H1 (cell line): ENCODE results near the gene PTP4A1. TPM values are rescaled to one million over a fixed set of nuclear protein-coding genes. Genes with fewer than 3 reads are reported as not detected.
"Not testable (repeated sequence)": the region's sequence is repeated elsewhere in the genome, so short reads cannot be mapped to it uniquely, and the experiment has no call there.

Experiments used
- CTCF ChIA-PET: fragments of 300-600 bp; sonication (Branson Sonifier 250); formaldehyde crosslinking; loops from one replicate; lab custom pipeline; 2021; ENCODE audit not compliant: partially characterized antibody; lab: Charles Lee
- POLR2A ChIA-PET: fragments of 300-600 bp; sonication (Branson Sonifier 250); formaldehyde crosslinking; loops from one replicate; lab custom pipeline; 2021; ENCODE audit warnings: inconsistent platforms; ENCODE audit not compliant: partially characterized antibody; lab: Charles Lee
- DNase-seq, 2 experiments: peaks; one replicate each; pipeline versions ENCODE4 v3.0.0 to v3.0.0-alpha.2; 2010 to 2022; ENCODE audit warnings: low spot score in 2 of 2, low read depth in 1 of 2, mixed read lengths in 1 of 2
- FAIRE-seq: peaks from 2 replicates; lab custom pipeline; 2011; peaks lifted over from hg19 to GRCh38; lab: Jason Lieb, UNC
- H2AFZ ChIP-seq: 2 replicates; pipeline ENCODE4 v1.8.1; 2012; ENCODE audit warnings: low read length, inconsistent platforms
- H2AK5ac ChIP-seq: 2 replicates; pipeline ENCODE4 v1.6.1; 2013; ENCODE audit warnings: low read depth, low read length
- H2BK120ac ChIP-seq: replicated peaks from 2 replicates; pipeline ENCODE3; 2013; ENCODE audit warnings: low read depth, low read length, inconsistent platforms
- H2BK12ac ChIP-seq: 2 replicates; pipeline ENCODE4 v1.6.1; 2013; ENCODE audit warnings: low read depth, low read length
- H2BK15ac ChIP-seq: 2 replicates; pipeline ENCODE4 v1.6.1; 2013; ENCODE audit warnings: low read length
- H2BK20ac ChIP-seq: 2 replicates; pipeline ENCODE4 v1.6.1; 2013; ENCODE audit warnings: low read length
- H2BK5ac ChIP-seq: 2 replicates; pipeline ENCODE4 v1.6.1; 2013; ENCODE audit warnings: low read depth, low read length
- H3K14ac ChIP-seq: 2 replicates; pipeline ENCODE4 v1.6.1; 2013; ENCODE audit warnings: inconsistent platforms; ENCODE audit not compliant: insufficient read length
- H3K18ac ChIP-seq: 2 replicates; pipeline ENCODE4 v1.6.1; 2013; ENCODE audit warnings: low read length; ENCODE audit errors: extremely low read depth
- H3K23ac ChIP-seq: 2 replicates; pipeline ENCODE4 v1.6.1; 2013; ENCODE audit warnings: inconsistent platforms; ENCODE audit not compliant: insufficient read length
- H3K23me2 ChIP-seq: 2 replicates; pipeline ENCODE4 v1.6.1; 2013; ENCODE audit warnings: low read depth, low read length
- H3K27ac ChIP-seq: 2 replicates; pipeline ENCODE4 v1.6.1; 2011; ENCODE audit warnings: low read depth, low read length, inconsistent platforms
- H3K27me3 ChIP-seq, 4 experiments: replicated peaks in 1 of 4; 1 replicate in 1 of 4; 2 replicates in 3 of 4; pipeline versions ENCODE4 v1.6.1 to v1.8.1; 2011 to 2013; ENCODE audit warnings: low read length in 3 of 4, mild to moderate bottlenecking in 3 of 4, inconsistent platforms in 2 of 4, mixed read lengths in 2 of 4, moderate library complexity in 1 of 4; ENCODE audit not compliant: control insufficient read depth in 3 of 4, insufficient read depth in 3 of 4; ENCODE audit errors: extremely low read depth in 1 of 4
- H3K36me3 ChIP-seq, 4 experiments: 2 replicates each; pipeline versions ENCODE4 v1.6.1 to v1.8.1; 2011 to 2013; ENCODE audit warnings: mild to moderate bottlenecking in 4 of 4, low read length in 3 of 4, moderate library complexity in 2 of 4, control low read depth in 1 of 4, inconsistent platforms in 1 of 4; ENCODE audit not compliant: insufficient read depth in 4 of 4, control insufficient read depth in 2 of 4
- H3K4ac ChIP-seq: replicated peaks from 2 replicates; pipeline ENCODE3; 2013; ENCODE audit warnings: low read length, low read depth, mixed read lengths, inconsistent platforms; ENCODE audit not compliant: insufficient read length
- H3K4me1 ChIP-seq, 4 experiments: replicated peaks in 1 of 4; 1 replicate in 1 of 4; 2 replicates in 3 of 4; pipeline versions ENCODE4 v1.6.1 to v1.8.1; 2011 to 2013; ENCODE audit warnings: low read length in 3 of 4, inconsistent platforms in 2 of 4, mixed read lengths in 1 of 4; ENCODE audit not compliant: insufficient read depth in 4 of 4, control insufficient read depth in 3 of 4
- H3K4me2 ChIP-seq, 2 experiments: 2 replicates each; pipeline versions ENCODE4 v1.6.1 to v1.8.1; 2011 to 2013; ENCODE audit warnings: low read depth in 2 of 2, low read length in 2 of 2, control low read depth in 1 of 2, inconsistent platforms in 1 of 2, mild to moderate bottlenecking in 1 of 2; ENCODE audit not compliant: insufficient read depth in 1 of 2
- H3K4me3 ChIP-seq, 4 experiments: fragments of 200-600, 300-600 bp in 1 of 4; sonication (generic), shearing (Covaris generic), sonication (Bioruptor Twin) in 1 of 4; 2 replicates each; pipeline versions ENCODE4 v1.5.1 to v1.8.1; 2011 to 2016; ENCODE audit warnings: low read length in 4 of 4, low read depth in 3 of 4, control low read depth in 2 of 4, inconsistent platforms in 2 of 4, mild to moderate bottlenecking in 2 of 4, mixed read lengths in 1 of 4, moderate library complexity in 1 of 4; ENCODE audit not compliant: insufficient read depth in 2 of 4; ENCODE audit errors: extremely low read depth in 1 of 4
- H3K56ac ChIP-seq: replicated peaks from 2 replicates; pipeline ENCODE3; 2013; ENCODE audit warnings: low read depth, mild to moderate bottlenecking, mixed read lengths, low read length, inconsistent platforms; ENCODE audit not compliant: insufficient read length
- H3K79me1 ChIP-seq: 2 replicates; pipeline ENCODE4 v1.6.1; 2013; ENCODE audit warnings: low read depth, low read length, control low read depth
- H3K79me2 ChIP-seq, 2 experiments: 2 replicates each; pipeline versions ENCODE4 v1.6.1 to v1.8.1; 2012 to 2013; ENCODE audit warnings: low read length in 2 of 2, mild to moderate bottlenecking in 2 of 2, inconsistent platforms in 1 of 2; ENCODE audit not compliant: insufficient read depth in 2 of 2, control insufficient read depth in 1 of 2
- H3K9ac ChIP-seq, 4 experiments: replicated peaks in 1 of 4; 1 replicate in 1 of 4; 2 replicates in 3 of 4; pipeline versions ENCODE4 v1.6.1 to v1.8.1; 2011 to 2013; ENCODE audit warnings: low read depth in 3 of 4, low read length in 3 of 4, control low read depth in 2 of 4, mild to moderate bottlenecking in 2 of 4, moderate library complexity in 2 of 4, inconsistent platforms in 1 of 4; ENCODE audit errors: extremely low read depth in 1 of 4
- H3K9me3 ChIP-seq, 2 experiments: 2 replicates each; pipeline versions ENCODE4 v1.6.1 to v1.8.1; 2012 to 2013; ENCODE audit warnings: mild to moderate bottlenecking in 2 of 2, moderate library complexity in 2 of 2, control low read depth in 1 of 2, inconsistent platforms in 1 of 2, low read depth in 1 of 2, low read length in 1 of 2, mixed read lengths in 1 of 2; ENCODE audit not compliant: insufficient read depth in 2 of 2
- H4K20me1 ChIP-seq, 2 experiments: replicated peaks in 1 of 2; 2 replicates each; pipeline versions ENCODE3 to v1.8.1; 2011 to 2013; ENCODE audit warnings: inconsistent platforms in 2 of 2, low read length in 2 of 2, mild to moderate bottlenecking in 1 of 2; ENCODE audit not compliant: insufficient read depth in 2 of 2, control insufficient read depth in 1 of 2
- H4K5ac ChIP-seq: 2 replicates; pipeline ENCODE4 v1.6.1; 2013; ENCODE audit warnings: low read length, low read depth, mixed read lengths, inconsistent platforms; ENCODE audit not compliant: insufficient read length
- H4K8ac ChIP-seq: 2 replicates; pipeline ENCODE4 v1.8.0; 2013; ENCODE audit warnings: mild to moderate bottlenecking, moderate library complexity, low read length, inconsistent platforms; ENCODE audit not compliant: insufficient read depth; ENCODE audit errors: extremely low read depth
- H4K91ac ChIP-seq: replicated peaks from 2 replicates; pipeline ENCODE3; 2013; ENCODE audit warnings: low read length, mixed read lengths, inconsistent platforms; ENCODE audit not compliant: insufficient read length
- WGBS, 2 experiments: shearing (Covaris generic) in 1 of 2; methylation state at CpG; one replicate each; pipeline versions ENCODE4 v1.1.6 to v1.1.7; 2013 to 2015; ENCODE audit warnings: low lambda C conversion rate in 2 of 2, mixed read lengths in 2 of 2, inconsistent platforms in 1 of 2, low coverage in 1 of 2, missing lambda C conversion rate in 1 of 2; ENCODE audit not compliant: insufficient replicate concordance in 2 of 2, insufficient coverage in 1 of 2, insufficient read length in 1 of 2; ENCODE audit errors: extremely low coverage in 1 of 2, missing lambda C conversion rate in 1 of 2; 5-methylcytosine and 5-hydroxymethylcytosine counted together
- polyA plus RNA-seq, 7 experiments: library from polyadenylated mRNA; depleted of rRNA in 3 of 7; stranded (reverse) in 5 of 7; unstranded in 2 of 7; fragments of >200 nt in 5 of 7; fragments of 200-250 nt in 2 of 7; gene quantifications; 1 replicate in 5 of 7; 2 replicates in 1 of 7; 4 replicates in 1 of 7; pipeline versions ENCODE4 v1.2.1 to v1.2.3, GENCODE V29; 2011 to 2013; ENCODE audit warnings: missing spikeins in 2 of 7, mixed read lengths in 2 of 7
- total RNA-seq: library from RNA; stranded (reverse); fragmentation: NEBNext Ultra II Directional; extraction: Animal tissue kit (Norgen Biotek cat#: 25700); gene quantifications from 2 replicates; pipeline ENCODE4 v1.2.1, GENCODE V29; 2021

Gene PTP4A1
- total and polyA plus RNA-seq, 2 of the 8 experiments (the other 6 are each of a cell fraction or from before 2014, with no cell fraction given): 21.1 to 76.3 TPM

DNA sequence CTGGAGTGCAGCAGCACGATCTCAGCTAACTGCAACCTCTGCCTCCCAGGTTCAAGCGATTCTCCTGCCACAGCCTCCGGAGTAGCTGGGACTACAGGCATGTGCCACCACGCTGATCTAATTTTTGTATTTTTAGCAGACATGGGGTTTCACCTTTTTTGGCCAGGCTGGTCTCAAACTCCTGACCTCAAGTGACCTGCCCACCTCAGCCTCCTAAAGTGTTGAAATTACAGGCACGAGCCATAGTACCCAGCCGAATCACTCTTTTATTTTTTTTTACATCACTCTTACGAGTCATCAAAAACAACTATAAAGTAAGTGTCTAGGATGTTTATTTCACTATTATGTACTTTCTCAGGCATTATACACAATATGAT, 49.4 kb upstream of the PTP4A1 start:
- POLR2A ChIA-PET, H3K4me3 ChIP-seq, H3K9me3 ChIP-seq, DNase-seq, FAIRE-seq, H3K14ac ChIP-seq, H3K79me1 ChIP-seq, H3K56ac ChIP-seq, H3K23ac ChIP-seq, H3K79me2 ChIP-seq, H3K4me2 ChIP-seq, H2BK12ac ChIP-seq, H4K5ac ChIP-seq, H2BK15ac ChIP-seq, H2BK5ac ChIP-seq, H2AFZ ChIP-seq, H2AK5ac ChIP-seq, H2BK120ac ChIP-seq, H4K20me1 ChIP-seq, H3K27me3 ChIP-seq, H4K8ac ChIP-seq, H3K18ac ChIP-seq, H3K4ac ChIP-seq, H3K27ac ChIP-seq, H3K4me1 ChIP-seq, H3K9ac ChIP-seq, H4K91ac ChIP-seq, H3K36me3 ChIP-seq, H2BK20ac ChIP-seq, H3K23me2 ChIP-seq: not testable (repeated sequence)
- CTCF ChIA-PET: interaction anchor here (0.7 to 0.8 kb wide), 2 partner anchors 35 to 72 kb away, joined by 3 read pairs; no protein-coding TSS in a partner anchor
- 96% methylated on average over 7 of the region's 7 CpGs; no CpG with 5 or more reads in 1 of the 2 experiments for WGBS, 2 experiments
